CD4-positive, alpha-beta T cell treated with Interleukin-2 at 100 ng/mL for 4 hours (primary cell): ENCODE measurements around the gene TYW1.
A peak's percentile ranks its signal among the peaks of the same experiment; 100 is the strongest.
"Not testable (repeated sequence)": the region's sequence is repeated elsewhere in the genome, so short reads cannot be mapped to it uniquely, and the experiment has no call there.

ENCODE experiments used
- DNase-seq: peaks from one replicate; pipeline ENCODE4 v3.0.0-alpha.2; 2020; ENCODE audit warnings: low spot score

Gene TYW1, protein sequence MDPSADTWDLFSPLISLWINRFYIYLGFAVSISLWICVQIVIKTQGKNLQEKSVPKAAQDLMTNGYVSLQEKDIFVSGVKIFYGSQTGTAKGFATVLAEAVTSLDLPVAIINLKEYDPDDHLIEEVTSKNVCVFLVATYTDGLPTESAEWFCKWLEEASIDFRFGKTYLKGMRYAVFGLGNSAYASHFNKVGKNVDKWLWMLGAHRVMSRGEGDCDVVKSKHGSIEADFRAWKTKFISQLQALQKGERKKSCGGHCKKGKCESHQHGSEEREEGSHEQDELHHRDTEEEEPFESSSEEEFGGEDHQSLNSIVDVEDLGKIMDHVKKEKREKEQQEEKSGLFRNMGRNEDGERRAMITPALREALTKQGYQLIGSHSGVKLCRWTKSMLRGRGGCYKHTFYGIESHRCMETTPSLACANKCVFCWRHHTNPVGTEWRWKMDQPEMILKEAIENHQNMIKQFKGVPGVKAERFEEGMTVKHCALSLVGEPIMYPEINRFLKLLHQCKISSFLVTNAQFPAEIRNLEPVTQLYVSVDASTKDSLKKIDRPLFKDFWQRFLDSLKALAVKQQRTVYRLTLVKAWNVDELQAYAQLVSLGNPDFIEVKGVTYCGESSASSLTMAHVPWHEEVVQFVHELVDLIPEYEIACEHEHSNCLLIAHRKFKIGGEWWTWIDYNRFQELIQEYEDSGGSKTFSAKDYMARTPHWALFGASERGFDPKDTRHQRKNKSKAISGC

DNA sequence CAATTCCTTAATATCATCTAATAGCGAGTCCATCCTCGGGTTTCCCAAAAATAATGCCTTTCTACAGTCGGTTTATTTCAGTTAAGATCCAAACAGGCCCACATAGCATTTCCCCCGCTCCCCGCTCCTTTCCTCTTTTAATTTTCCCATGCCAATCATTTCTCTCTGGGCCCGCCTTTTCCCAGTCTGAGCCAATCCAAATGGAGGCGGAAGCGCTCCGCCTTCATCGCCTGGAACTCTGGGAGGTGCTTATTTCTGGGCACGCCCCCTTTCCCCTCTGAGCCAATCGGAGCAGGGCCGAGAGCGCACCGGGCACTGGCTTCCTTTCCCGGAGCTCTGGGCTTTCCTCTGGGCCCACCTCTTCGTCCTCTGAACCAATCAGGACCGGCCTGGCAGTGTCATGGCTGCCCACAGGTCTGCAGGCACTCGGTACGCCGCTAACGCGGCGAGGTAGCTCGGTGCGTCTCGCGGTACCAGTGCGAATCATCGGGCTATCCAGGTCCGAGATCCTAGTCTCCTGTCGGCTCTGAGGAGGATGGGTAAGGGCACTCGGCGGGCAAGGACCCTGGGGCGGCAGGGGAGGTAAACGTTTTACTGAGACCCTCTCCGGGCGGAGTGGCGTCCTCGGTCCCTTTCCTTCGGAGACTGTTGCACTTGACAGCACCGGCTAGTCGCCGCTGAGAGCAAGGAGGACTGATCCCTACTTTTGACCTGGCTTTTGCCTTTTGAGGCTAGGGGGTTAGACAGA, at the start of gene TYW1:
Gene TYW1, plus strand, starts transcription at position 390 of the 748 bp plus-strand sequence. Its CDS starts 146 bp downstream, at position 536.
- DNase-seq = peak; percentile 99

DNA sequence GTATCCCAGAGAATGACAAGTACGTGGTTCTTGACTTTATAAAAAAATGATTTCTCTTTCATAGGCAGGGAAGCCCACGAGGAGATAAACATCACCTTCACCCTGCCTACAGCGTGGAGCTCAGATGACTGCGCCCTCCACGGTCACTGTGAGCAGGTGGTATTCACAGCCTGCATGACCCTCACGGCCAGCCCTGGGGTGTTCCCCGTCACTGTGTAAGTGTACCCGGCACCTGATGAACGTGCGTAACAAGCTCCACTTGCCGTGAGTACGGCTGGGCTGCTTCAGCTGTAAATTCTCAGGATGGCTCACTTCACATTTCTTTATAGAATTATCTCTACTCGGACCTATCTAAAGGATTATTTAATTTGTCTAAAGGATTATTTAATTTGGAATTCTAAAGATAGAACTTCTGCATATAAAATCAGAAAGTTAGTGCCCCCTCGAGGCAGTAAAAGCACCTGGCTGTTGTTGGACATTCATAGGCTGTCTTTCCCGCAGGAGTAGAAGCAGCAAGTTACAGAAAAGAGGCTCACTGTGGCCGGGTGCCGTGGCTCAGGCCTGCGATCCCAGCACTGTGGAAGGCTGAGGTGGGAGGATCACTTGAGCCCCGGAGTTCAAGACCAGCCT, 48.0 kb upstream of the TYW1 start:
- no peak for DNase-seq

DNA sequence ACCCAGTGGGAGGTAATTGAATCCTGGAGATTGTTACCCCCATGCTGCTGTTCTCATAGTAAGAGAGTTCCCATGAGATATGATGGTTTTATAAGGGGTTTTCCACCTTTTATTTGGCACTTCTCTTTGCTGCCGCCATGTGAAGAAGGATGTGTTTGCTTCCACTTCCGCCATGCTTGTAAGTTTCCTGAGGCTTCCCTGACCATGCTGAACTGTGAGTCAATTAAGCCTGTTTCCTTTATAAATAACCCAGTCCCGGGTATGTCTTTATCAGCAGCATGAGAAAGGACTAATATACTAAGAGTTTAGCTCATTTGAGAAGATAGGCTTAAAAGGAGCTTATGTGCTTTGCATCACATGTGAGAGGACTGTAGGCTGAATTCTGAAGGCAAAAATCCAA, 46.3 kb upstream of the TYW1 start:
- no peak for DNase-seq

DNA sequence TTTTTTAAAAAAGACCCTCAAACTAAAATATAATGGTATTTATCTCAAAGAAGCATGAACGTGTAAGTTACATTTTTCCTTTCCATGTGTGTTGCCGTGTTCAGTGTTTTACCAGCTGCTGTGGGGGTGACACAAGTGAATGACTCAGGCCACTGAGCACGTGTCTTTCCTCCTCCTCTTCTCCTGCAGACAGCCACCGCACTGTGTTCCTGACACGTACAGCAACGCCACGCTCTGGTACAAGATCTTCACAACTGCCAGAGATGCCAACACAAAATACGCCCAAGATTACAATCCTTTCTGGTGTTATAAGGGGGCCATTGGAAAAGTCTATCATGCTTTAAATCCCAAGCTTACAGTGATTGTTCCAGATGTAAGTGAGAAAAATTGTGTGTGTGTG, 45.9 kb upstream of the TYW1 start:
- no peak for DNase-seq

DNA sequence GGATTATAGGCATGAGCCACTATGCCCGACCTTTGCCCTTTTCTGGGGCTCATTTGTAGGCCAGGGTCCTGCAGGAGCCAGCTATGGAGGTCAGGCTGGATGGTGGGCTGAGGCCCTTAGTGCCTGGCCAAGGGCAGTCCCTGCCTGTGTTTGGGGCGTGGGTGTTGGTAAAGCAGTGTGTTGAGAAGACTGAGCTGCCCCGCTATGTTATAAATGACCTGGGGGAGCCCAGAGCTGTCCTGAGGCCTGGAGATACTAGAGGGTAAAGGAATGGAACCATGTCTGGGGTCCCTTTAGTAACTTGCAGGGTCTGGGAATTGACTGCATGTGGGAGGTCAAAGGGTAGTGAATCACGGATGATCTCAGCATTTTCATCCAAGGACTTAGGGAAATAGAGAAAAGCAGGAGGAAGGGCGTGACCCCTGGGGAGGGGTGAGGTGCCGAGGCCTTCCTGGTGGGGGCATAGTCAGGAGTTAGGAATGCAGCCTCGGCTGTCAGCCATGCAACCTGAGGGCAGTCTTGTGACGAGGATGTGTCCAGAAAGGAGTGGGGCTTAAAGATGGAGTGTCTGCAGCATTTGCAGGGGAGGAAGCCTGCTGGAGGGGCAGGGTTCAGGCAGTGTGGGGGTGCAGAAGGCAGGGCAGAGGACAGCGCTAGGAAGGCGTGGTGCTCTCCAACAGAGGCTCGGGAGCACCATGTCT, 44.1 kb upstream of the TYW1 start:
- DNase-seq = no peak

DNA sequence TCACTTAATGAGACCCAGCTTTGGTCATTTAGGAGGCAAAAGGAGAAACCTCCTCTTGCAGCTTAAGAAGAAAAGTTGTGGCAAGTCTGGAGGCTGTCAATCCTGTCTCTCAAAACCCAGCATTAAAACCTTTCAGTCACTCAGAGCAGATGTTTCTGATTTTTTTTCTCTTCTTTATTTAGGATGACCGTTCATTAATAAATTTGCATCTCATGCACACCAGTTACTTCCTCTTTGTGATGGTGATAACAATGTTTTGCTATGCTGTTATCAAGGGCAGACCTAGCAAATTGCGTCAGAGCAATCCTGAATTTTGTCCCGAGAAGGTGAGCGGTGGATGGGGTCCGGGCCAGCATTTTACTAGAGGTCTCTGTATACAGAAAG, 43.6 kb upstream of the TYW1 start:
- no peak for DNase-seq

DNA sequence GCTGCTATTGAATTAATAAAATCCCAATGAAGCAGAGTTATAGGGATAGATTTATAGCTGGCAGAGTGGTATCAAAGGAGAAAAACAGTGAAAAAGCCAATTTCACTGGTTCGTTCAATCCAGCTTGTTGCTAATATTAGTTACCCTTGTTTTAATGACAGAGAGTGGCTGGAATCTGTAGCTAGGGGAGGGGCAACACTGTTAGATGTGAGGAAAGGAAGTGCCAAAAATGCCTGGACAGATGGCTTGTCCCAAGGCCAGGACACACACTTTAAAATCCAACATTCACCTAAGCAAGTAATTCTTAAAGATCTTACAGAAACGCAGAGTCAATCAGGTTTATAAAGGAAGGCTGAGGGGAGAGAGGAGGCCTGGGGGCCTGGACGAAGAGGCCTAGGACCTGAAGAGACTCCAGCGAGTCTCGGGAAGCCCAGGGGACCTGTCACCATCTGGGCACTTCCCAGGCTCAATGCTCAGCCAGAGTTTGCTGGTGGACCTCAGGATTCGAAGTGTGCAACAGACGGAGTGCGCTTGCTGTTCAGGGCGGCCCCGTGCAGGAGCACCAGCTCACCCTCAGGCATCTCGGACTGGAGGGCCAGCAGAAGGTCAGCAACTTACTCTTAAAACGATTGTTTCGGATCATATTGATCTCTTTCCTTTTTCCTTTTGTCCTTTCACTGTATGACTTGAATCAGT, 38.9 kb upstream of the TYW1 start:
- DNase-seq = no peak

DNA sequence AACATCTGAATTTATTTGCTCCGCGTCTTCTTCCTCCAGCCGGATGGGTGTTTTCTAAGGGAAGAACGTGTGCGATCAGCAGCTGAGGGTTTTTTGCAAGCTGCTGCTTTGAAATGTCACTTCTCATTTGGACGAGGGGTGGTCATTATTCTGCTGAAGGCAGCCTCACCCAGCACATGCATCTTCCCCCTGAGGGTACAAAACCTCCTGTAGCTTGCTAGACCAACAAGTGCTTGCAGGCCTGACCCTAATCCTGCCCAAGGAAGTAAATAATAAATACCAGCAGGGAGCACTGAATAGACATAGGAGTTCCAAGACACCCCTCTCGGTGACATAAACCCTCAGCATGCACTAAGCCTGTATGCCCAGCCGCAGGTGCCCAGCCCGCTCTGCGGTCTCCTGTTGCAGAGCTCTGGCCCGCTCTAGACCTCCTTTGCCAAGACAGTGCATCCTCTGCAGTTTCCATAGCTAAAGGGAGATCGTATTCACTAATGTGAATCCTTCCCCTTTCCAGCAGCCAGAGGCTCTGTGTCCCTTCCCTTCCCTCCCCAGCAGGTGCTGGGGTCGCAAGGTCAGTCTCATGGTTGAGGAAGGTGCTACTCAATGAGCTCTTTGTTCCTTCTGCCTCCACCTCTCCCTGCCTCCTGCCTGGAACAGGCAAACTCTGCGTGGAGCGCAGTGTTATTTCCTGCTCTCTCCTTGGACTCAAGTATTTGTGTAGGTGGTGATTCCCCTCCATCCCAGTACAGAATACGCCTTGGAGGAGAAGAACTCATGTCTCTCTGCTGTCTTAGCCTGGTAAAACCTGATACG, 37.9 kb upstream of the TYW1 start:
- DNase-seq = no peak

DNA sequence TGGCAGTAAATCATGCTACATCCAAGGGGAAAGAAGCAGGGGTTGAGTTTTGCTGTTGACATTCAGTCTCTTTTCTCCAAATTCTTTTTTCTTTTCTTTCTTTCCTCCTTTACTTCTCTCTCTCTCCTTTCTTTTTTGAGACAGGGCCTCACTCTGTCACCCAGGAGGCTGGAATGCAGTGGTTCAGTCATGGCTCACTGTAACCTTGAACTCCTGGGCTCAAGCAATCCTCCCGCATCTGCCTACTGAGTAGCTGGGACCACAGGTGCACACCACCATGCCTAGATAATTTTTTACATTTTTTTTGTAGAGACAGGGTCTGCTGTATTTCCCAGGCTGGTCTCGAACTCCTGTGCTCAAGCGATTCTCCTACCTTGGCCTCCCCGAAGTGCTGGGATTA, 36.4 kb upstream of the TYW1 start:
- DNase-seq = no peak

DNA sequence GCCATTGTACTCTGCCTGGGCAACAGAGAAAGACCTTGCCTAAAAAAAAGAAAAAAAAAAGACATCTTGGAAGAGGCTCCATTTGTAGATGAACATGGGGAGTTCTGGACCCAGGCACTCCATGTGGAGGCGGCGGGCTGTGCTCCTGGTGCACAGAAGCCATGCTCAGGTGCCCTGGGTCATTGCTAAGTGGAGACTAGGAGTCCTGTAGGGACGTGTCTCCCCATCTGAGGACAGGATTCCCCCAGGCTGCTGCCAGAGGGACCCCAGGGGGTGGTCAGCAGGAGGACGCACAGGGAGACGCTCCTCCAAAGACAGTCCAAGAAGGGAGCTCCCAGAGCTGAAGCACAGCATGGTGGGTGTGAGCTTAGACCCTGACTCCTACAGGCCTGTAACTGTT, 35.5 kb upstream of the TYW1 start:
- no peak for DNase-seq

DNA sequence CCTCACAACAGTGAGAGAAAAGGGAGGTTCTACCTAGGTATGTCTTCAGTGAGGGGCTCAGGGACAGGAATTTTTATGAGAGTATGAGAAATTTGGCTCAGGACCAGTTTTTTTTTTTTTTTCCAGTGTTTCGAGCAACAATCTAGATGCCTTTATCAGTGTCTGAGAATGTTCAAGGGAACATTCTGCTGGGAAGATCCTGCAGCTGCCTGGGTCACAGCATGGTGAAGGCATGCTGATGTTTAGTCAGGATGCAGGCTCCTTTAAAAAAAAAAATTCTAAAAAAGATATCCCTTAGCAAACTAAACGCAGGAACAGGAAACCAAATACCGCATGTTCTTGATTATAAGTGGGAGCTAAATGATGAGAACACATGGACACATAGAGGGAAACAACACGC, 32.2 kb upstream of the TYW1 start:
- DNase-seq = no peak

DNA sequence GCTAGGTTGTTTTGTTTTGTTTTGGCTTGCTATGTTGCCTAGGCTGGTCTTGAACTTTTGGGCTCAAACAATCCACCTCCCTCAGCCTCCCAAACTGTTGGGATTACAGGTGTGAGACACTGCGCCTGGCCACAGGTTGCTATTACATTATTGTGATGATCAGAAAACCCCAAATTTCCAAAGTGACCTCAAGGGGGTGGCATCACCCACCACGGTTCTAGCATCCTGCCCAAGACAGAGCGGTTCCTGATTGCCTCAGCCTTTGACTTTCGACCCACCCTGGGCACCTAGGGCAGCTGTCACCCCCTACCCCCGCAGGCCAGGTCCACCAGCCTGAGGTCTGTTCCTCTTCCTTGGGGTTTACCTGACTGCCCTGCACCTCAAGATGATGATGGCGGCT, 29.6 kb upstream of the TYW1 start:
- no peak for DNase-seq

DNA sequence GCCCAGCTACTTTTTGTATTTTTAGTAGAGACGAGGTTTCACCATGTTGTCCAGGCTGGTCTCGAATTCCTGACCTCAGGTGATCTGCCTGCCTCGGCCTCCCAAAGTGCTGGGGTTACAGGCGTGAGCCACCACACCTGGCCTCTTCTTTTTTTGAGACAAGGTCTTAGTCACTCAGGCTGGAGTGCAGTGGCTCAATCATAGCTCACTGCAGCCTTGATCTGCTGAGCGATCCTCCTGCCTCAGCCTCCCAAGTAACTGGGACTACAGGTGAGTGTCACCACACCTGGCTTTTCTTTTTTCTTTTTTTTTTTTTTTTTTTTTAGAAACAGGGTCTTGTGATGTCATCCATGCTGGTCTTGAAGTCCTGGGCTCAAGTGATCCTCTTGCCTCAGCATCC, 27.6 kb upstream of the TYW1 start:
- not testable (repeated sequence) for DNase-seq

DNA sequence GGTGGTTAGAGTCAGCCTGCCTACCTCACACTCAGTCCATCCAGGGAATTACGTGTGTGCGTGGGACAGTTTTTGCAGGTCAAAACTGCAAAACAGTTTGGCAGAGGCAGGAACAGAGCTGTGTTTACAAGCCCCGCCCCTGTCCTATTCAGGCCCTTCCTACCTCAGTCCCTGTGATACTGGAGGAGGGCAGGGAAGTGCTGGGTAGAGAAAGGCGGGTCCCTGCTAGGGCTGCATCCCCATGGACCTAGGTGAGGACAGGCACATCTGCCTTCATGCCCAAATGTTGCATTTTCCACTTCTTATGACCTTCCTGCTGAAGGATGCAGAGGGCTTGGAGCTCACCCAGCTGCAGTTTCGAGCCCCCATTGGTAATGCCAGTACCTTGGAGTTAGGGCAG, 26.3 kb upstream of the TYW1 start:
- DNase-seq = no peak

DNA sequence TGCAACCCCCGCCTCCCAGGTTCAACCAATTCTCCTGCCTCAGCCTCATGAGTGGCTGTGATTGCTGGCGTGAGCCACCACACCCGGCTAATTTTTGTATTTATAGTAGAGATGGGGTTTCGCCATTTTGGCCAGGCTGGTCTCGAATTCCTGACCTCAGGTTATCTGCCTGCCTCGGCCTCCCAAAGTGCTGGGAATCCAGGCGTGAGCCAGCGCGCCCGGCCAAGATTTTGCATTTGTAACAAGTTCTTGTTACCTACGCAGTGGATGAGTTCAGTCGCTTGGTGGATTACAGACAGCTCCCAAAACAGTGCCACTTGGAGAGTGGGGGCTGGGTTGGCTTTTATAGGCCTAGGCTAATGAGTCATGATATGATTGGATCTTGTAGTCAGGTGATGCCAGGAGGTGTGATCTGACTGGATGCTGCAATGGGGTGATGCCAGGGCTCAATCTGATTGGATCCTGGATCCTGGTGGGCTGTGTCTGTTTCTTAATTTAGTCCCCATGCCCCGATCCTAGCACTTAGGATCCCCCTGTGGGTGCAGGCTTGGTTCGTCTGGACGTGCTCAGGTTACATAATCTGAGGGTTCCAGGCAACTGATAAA, 21.5 kb upstream of the TYW1 start:
- DNase-seq = no peak

DNA sequence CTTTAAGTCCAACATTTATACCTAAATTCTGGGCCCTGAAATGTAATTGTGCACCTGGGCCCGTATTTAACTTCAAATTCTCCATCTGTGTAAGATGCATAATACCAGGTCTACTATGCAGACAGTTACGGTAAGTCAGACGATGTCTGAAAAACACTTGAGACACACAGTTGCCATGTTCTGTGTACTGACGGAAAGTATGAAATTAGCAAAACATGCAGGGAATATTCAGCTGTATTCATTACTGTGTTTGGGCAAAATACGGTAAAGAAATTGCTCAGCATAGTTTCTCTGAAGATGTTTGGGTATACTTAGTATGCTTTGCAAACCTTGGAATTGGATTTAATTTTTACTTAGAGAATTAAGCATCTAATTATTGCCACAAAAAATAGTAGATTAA, 18.3 kb upstream of the TYW1 start:
- not testable (repeated sequence) for DNase-seq

DNA sequence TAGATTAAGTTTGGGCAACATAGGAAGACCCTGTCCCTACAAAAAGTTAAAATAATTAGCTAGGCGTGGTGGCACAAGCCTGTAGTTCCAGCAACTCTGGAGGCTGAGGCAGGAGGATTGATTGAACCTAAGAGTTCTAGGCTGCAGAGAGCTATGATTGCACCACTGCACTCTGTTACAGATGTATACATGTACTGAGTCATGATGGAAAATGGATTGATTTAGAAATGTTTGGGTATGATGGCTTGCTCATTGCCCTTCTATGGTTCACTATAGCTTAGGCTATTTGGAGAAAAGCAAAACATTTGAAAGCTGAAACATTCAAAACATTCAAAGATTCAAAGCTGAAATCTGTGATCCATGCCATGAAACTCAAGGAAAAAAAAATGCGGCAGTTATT, 17.6 kb upstream of the TYW1 start:
- DNase-seq = not testable (repeated sequence)

DNA sequence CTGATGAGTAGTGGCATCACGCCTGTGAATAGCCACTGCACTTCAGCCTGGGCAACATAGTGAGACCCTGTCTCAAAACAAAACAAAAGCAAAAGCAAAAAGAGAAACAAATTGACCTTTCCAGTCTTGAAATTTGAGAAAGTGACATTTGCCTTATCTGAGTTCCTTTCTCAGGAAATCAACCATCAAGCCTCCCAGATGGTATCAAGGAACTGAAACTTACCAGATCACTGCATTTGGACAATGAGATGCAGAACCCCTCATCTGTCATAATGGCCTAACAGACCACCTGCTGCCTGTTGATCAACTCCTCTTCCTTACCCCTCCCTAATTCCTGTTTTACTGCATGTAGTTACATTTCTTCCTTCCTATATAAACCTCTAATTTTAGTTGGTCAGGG, 16.3 kb upstream of the TYW1 start:
- not testable (repeated sequence) for DNase-seq

DNA sequence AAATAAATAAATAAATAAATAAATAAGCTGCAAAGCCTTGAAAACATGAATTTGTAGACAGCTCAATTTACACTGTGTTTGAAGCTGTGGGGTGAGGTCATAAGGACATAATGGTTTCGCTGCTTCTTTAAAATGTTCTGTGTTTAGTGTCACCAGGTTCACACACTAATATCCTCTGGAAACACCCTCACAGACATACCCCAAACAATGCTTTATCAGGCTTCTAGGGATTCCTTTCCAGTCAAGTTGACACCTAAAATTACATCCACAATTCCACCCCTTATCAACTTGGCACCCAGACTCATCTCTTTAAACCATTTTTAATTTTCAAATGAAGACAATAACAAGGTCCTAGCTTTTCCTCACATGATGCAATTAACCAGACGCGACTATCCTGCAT, 7.1 kb upstream of the TYW1 start:
- DNase-seq = not testable (repeated sequence)

DNA sequence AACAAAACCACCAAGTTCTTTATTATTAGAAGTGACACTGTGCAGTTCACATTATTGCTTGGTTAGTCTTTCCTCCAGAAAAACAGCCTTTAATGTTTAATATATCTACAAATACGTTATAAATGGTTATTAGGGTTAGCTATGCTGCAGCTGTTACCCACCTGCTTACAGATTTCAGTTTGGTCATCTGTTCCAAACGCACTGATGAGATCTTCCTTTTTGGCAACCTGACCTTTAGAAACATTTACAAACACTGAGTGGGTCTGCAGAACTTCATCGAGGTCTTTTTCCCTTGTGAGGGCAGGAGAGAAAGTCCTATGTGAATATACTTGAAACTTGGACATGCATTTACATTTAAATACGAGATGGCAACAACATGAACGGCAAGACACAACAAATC, 2.6 kb upstream of the TYW1 start:
- not testable (repeated sequence) for DNase-seq
